ENCODE results near the gene CDK14.
"Not testable (repeated sequence)": the region's sequence is repeated elsewhere in the genome, so short reads cannot be mapped to it uniquely, and the experiment has no call there.

Gene CDK14

DNA sequence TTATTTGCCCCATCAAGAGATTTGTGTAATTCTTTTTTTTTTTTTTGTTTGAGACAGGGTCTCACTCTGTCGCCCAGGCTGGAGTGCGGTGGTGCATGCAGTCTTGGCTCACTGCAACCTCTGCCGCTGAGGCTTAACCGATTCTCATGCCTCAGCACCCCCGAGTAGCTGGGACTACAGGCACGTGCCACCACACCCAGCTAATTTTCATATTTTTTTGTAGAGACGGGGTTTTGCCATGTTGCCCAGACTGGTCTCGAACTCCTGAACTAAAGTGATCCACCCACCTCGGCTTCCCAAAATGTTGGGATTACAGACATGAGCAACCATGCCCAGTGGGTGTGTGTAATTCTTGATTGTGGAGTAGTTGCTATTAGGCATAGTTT, 161.4 kb downstream of the CDK14 start:
- DNase-seq (ENCODE audit: low read depth), result not testable (repeated sequence)

DNA sequence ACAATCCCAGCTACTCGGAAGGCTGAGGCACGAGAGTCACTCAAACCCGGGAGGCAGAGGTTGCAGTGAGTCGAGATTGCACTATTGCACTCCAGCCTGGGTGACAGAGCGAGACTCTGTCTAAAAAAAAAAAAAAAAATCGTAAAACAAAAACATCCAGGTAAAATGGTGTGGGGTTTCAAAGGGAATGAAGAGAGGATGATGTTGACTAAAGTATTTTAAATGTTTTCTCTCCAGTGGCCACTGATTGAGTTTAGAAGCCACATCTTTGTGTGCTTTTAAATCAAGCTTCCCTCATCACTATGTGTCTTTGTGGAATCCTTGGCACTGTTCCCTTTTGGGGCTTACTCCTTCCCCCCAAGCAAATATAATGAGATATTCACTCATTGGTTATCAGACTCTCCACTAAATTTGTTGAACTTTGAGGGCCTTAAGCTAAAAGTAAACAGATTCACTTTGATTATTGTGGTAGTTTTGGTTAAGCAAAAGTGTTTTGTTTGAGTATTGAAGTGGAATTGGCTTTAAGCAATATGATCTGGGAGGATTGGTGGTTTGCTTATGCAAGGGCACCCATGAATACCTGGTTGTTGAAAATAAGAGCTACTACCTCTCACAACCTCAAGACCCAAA, 162.9 kb downstream of the CDK14 start:
- DNase-seq (ENCODE audit: low read depth), result no peak

DNA sequence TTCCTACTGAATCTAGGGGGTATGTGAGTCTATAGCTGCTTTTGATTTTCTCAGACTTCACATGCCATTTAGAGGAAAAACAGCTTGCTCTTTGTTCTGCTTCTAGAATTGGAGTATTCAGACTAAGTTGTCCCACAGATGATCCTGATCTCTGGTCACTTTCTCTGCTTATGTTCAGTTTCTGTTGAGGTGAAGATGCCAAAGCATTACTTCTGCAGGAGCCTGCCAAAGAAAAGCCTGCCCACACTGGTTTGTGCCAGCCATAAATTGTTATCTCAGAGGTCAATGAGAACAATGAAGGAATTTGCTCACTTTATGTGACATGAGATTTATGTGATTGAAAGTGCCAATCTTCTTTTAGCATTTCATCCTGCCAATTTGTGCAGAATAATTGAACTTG, 163.6 kb downstream of the CDK14 start:
- DNase-seq (ENCODE audit: low read depth), result no peak

DNA sequence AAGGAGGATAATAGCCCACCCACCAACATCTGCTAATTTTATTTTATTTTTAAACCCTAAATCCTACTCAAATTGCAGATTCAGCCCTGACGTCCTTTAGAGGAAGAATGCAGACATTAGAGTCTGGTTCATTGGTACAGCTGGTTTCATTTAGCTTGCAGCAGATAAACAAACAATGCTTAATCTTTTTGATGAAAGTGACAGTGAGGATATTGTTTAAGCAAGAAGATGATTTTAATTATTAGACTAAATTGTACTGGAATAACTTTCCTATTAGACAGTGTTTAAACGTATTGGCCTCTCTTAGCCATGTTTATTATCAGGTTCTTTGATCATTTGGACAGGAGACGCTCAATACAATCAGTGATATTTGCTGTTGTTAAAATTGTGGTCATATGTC, 164.8 kb downstream of the CDK14 start:
- DNase-seq (ENCODE audit: low read depth), result no peak

DNA sequence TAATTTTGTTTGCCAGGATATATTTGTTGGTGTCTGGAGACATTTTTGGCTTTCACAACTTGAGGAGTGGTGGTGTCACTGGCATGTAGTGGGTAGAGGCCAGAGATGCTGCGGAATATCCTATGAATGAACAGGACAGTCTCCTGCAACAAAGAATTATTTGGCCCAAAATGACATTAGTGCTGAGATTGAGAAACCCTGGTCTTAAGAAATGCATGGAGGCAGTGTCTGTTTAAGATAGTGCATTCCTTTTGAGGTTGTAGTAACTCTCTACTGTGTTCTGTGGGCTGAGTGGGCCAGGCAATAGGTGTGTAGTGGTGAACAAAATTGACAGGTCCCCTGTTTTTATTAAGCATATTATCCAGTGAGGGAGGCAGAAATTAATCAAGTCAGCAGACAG, 165.5 kb downstream of the CDK14 start:
- no peak for DNase-seq (ENCODE audit: low read depth)

DNA sequence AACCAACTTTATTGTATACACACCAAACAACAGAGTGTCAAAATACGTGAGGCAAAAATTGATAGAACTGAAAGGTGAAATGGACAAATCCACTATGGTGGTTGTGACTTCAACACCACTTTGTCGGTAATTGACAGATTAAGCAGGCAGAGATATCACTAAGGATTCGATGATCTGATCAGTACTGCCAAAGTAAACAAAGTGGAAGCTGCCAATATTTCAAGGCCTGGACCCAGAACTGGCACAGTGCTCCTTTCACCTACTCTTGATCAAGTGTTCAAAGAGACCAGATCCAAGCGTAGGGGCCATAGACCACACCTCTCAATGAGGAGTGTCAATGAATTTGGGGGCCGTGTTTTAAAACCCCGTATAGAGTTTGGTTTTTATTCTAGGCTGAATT, 167.0 kb downstream of the CDK14 start:
- DNase-seq (ENCODE audit: low read depth), result no peak

DNA sequence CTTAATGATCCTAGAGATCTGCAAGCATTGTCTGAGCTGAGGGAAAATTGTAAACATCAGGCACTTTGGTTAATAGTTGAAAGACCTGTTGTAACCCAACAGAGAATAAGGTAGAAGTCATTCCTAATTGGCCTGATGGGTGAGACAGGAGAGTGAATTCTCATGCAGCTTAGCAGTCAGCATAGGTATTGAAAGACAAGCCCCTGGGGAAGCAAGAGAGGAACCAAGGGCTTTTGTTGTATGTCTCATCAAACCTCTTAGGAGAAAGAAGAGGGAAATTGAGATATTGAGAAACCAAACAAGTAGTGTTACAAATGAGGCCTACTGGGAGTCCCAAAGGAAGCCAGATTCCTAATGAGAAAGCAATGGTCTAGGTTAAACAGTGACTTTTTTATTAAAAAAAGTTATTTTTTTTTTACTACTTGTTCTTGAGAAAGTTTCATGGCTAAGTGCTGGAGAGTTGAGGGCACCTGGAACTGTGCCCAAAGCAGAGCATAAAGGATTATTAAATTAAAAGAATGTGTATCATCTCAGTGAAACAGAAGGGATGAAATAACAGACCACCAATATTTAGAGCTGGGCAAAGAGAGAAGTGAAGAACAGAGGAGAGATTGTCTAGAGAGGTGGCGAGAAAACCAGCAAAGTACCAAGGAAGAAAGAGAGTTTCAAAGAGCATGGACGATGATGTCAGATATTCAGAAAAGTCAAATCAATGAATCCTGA, 168.9 kb downstream of the CDK14 start:
- no peak for DNase-seq (ENCODE audit: low read depth)

DNA sequence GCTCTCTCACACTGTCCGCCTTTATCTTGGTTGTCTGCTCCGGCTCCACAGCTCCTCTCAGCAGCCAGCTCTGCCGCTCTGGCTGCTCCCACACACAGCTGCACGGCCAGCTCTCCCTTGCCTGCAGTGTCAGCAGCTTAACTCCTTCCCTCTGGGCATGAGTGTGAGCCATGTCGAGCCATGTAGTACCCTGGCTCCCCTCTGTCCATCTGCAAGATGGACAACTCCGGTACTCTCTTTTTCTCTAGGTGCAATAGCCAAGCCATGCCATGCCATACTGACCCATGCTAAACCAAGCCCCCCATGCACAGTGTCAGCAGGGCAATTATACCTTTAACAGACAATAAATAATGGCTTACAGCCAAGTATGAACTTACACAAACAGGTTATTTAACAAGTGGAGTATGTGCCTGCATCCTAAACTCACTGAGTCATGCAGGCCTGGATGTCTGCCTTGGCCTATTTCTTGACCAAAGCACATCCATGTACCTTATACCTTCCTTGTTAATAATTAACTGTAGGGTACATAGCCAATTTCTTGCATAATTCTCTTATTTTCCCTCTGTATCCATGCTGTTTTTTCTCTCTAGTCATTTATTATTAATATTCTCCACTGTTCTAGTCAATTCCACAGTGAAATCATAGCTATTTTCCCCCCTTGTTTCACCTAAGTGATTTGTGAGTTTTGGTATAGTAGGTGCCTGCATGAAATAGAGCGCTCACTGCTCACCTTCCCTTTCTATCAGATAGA, 170.9 kb downstream of the CDK14 start:
- no peak for DNase-seq (ENCODE audit: low read depth)

DNA sequence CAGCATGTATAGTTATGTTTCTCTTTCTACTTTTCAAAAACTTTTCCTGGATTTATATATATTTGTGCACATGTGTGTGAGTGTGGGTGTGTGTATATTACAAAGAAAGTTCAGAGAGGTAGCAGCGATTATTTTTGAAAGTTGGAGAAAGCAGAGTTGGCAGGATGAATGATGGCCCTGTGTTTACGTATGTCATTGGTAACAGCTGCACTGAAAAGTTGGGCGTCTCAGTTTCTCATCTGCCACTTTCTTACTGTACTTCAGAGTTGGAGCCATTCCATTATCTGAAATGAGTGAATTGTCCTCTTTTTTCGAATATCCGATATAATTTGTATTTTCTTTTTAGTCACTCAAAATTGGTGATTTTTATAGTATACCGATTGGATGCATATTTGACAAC, 172.2 kb downstream of the CDK14 start:
- DNase-seq (ENCODE audit: low read depth), result no peak

DNA sequence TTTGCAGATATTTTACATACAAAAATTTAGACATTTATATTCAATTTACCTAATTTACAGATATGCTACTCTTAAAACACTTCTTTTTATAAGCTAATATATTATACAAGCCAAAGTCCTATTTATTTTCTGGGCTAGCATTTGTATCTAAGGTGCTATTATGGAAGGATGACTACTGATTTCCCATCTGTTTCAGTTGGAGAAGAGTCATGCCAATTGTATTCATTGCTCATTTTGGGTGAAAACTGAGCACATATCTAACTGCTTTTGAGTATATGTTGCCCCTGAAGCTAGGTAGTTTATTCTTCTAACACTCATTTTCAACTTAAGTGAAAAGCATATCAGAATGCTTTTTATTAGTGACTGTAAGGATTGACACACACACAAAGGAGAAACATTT, 172.9 kb downstream of the CDK14 start:
- no peak for DNase-seq (ENCODE audit: low read depth)

DNA sequence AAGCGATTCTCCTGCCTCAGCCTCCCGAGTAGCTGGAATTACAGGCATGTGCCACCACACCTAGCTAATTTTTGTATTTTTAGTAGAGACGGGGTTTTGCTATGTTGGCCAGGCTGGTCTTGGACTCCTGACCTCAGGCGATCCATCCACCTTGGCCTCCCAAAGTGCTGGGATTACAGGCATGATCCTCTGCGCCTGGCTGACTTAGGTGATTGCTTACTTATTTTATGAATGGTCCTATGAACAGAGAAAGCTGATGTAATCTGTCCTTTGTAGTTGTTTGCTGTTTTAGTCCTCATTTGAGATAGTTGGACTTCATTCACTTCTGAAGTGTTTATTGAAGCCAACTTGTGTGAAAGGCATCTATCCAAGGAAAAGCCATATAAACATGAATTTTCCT, 173.4 kb downstream of the CDK14 start:
- not testable (repeated sequence) for DNase-seq (ENCODE audit: low read depth)

DNA sequence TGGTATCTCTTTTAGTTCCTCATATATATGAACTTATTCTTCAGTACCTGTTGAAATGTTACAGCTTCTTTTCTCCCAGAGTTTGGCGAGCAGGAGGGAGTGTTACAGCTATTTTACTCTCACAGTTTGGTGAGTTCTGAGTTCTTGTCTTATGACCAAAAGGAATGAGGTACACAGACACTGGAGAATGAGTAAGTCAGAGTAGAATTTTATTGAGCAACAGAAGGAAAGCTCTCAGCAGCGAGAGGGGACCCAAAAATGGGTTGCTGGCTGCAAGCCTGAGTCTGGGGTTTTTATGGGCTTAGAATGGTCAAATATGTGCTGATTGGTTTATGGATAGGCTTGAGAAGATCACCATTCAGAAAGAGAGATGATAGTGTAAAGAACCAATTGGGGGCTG, 175.2 kb downstream of the CDK14 start:
- no peak for DNase-seq (ENCODE audit: low read depth)

DNA sequence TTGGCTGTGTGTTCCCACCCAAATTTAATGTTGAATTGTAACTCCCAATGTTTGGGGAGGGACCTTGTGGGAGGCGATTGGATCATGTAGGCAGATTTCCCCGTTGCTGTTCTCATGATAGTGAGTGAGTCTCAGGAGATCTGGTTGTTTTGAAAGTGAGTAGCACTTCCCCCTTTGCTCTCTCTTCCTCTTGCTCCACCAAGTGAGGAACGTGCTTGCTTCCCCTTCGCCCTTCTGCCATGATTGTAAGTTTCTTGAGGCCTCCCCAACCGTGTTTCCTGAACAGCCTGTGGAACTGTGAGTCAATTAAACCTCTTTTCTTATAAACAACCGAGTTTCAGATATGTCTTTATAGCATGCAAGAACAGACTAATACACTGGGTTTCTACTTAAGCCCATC, 176.3 kb downstream of the CDK14 start:
- no peak for DNase-seq (ENCODE audit: low read depth)

DNA sequence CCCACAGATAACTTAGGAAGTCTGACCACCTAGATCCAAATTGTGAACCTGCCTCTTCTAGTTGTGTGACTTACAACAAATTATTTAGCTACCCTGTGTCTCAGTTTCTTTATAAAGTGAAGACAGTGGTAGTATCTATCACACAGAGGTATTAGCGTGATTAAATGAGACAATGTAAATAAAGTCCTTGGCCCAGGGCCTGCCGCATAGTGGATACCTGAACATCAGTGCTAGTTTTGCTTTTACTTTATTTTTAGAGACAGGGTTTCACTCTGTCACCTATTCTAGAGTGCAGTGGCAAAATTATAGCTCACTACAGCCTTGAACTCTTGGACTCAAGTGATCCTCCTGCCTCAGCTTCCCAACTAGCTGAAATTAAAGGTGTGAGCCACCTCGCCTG, 177.1 kb downstream of the CDK14 start:
- DNase-seq (ENCODE audit: low read depth), result no peak

DNA sequence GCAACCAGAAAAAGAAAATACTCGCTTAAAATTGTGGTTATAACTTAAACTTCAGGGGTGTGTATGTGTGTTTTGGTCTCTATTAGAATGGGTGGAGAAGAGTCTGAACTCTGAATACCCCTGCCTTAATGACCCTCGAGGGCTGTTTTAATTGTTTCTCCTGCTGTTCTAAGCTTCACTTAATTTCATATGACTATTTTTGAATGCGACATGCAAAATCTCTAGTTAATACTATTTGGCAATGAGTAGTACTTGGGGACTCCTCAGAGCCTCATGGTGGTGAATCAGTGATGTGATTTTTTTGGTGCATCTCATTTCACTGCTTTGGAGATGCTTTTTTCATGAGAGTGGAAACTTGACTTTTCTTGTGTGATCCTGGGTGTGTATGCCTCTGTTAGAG, 178.6 kb downstream of the CDK14 start:
- no peak for DNase-seq (ENCODE audit: low read depth)

DNA sequence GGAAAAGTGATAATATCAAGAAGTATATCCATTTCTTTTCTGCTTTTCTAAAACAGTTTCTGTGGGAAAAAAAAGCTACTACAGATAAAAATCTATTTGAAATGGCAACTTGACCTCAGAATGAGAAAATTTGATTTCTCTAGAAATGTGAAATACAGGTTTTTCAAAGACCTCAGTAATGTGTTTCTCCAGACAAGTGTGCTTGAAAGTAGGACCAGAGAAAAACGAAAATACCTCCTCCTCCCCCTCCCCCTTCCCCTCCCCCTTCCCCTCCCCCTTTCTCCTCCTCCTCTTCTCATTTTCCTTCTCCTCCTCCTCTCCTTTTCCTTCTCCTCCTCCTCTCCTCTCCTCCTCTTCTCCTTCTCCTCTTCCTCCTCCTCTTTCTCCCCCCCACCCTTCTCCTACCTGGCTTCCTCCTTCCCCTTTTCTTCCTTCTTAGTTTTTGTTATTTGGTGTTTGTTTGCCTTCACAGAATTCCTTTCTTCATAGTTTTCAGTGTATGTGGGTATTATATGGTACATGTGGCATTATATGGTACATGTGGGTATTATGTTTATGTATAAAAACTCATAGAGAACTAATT, 179.4 kb downstream of the CDK14 start:
- no peak for DNase-seq (ENCODE audit: low read depth)

DNA sequence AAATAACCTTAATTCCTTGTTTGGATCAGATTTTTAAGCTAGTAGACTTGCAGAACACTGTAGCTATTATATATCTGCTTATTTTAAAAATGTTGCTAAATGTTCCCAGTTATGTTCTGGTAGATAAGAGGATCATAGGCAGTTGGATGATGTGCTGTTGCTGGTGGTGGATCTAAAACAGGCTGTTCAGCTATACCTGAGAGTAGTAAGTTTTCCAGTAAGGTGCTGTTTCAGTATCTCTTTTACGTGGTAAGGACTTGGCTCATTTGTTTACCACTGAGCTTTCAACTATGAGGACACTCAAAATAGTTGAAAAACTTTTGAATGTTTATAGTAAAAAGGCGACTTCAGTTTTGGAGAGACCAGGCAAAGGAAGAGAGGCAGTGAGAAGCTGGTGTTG, 180.9 kb downstream of the CDK14 start:
- no peak for DNase-seq (ENCODE audit: low read depth)

DNA sequence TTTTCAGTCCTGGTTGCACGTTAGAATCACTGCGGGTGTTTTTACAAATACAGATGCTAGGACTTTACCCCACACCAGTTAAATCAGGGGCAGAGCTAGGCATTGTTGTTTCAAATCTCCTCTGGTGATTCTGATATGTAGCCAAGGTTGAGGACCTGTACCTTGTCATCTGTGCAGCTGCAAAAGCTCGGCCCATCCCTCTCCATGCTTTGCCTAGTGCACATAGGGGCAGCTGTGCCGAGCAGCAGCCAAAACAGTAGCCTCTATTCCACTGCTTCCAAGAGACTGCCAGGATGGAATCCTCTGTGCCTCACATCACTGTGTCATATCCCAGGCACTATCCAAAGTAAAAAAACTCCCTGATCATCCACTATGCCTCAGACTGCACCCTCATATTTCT, 181.3 kb downstream of the CDK14 start:
- no peak for DNase-seq (ENCODE audit: low read depth)

DNA sequence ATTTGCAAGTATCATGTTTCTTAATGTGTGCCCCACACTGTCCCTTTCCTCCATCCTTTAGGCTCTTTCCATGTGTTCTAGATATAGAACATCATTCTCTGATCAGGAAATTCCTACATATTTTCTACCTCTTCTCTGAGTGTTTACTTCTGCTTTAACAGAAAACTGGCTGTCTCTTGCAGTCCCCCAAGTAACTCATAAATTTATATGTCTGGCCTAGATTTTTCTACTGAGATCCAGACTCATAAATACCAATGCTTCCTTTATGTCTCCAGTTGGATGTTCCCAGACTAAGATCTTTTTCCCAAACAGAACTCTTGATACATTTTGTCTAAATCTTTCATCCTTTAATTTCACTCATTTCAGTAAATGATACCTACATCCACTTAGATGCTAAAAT, 181.8 kb downstream of the CDK14 start:
- DNase-seq (ENCODE audit: low read depth), result no peak

DNA sequence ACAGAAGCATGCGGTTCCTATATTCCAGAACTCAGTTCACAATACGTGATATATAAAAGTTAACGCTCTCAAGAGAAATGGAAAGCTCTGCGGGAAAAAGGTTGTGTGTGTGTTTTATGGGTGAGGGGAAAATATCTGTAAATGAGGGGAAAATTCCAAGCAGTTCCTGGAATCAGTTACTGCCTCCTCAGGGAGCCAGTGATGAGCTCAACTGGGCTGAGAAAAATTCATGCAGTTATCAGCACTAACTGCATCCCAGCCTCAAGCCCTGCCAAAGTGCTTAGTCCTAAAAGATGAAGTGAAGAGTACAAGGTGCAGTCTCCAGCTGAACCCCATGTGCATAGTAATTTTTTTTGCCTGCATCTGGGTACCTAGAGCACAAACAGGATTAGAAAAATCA, 191.9 kb downstream of the CDK14 start:
- DNase-seq (ENCODE audit: low read depth), result no peak

DNA sequence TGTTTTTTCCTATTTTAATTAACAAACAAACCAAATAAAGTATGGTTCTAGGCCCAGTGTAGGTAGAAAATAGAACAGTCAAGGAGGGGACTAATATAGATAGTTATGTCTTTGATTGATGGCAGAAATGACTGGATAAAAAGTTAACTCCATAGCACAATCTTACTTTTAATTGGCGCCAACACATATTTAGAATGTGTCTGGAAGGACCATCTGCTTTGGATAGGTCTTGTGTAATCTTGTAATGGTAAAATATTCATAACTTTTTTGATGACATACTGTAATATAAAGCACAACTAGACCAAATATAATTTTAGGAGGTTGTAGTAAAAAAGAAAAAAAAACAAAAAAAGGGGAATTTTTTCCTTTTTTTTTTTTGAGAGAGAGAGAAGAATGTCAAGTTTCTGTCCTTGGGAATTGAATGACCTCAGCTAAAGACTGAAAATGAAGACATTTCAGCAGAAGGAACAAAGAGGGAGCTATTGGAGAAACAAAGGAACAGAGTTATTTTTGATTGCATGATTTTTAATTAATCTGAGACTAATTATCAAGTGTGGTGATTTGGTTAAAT, 193.7 kb downstream of the CDK14 start:
- DNase-seq (ENCODE audit: low read depth), result no peak

DNA sequence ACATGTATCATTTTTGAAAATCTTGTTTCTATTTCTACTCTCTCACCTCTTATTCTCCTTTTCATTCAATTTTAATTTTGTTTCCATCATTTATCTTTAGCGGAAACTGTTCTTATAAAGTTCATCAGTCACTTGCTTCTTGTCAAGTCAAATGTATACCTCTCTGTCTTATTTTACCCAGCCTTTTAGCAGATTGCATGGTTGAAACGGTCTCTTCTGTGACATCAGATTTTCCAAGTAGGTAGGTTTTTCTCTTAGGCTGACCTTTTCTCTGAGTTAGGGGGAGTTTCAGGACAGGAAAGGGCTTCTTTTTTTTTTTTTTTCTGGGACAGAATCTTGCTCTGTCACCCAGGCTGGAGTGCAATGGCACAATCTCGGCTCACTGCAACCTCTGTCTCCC, 195.5 kb downstream of the CDK14 start:
- no peak for DNase-seq (ENCODE audit: low read depth)

DNA sequence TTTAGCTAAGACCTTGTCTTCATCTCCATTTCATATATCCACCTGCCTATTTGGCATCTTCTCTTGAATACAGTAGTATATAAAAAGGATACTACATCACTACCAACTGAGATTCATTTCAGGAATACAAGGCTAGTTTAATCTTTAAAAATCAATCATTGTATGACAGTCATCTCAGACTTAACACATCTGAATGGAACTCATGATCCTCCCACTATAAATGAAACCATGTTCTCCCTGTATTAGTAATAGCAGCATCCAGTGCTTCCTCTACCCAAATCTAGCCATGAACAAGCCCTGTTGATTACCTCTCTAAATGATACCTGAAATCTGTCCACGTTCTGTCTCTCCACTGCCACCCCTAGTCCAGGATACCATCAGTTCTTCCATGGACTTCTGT, 196.2 kb downstream of the CDK14 start:
- no peak for DNase-seq (ENCODE audit: low read depth)

All from stimulated activated CD8-positive, alpha-beta memory T cell treated with anti-CD3 and anti-CD28 coated beads, Interleukin-7, amount 100 ng/mL, for 24 hours (primary cell).